Prostate gland (tissue), 2 donors: ENCODE results near the gene FRK. TPM values are rescaled to one million over a fixed set of nuclear protein-coding genes. Genes with fewer than 3 reads are reported as not detected.

Source experiments
- DNase-seq: peaks from one replicate; pipeline ENCODE4 v3.0.0-alpha.2; 2019; ENCODE audit warnings: low spot score
- H3K27ac ChIP-seq, 2 donors: fragments of 200-600 bp; sonication (generic); 2 replicates each; pipeline ENCODE4 v1.5.1; 2017 to 2019
- H3K27me3 ChIP-seq: fragments of 200-600 bp; sonication (generic); replicated peaks from 2 replicates; pipeline ENCODE4 v1.5.1; 2019; ENCODE audit not compliant: insufficient read depth
- H3K36me3 ChIP-seq, 2 donors: fragments of 200-600 bp; sonication (generic); 1 replicate in 1 of 2; 2 replicates in 1 of 2; pipeline versions ENCODE4 v1.5.1 to v1.8.1; 2017 to 2019
- H3K4me1 ChIP-seq: fragments of 200-600 bp; sonication (generic); replicated peaks from 2 replicates; pipeline ENCODE4 v1.5.1; 2019
- H3K4me3 ChIP-seq, 2 donors: fragments of 200-600 bp; sonication (generic); 2 replicates each; pipeline ENCODE4 v1.5.1; 2017 to 2019
- H3K9me3 ChIP-seq: fragments of 200-600 bp; sonication (generic); 2 replicates; pipeline ENCODE4 v1.5.1; 2017
- POLR2A ChIP-seq: fragments of 450-650 bp; IDR thresholded peaks from one replicate; pipeline ENCODE4 v1.6.1; 2016; ENCODE audit warnings: antibody characterized with exemption, mild to moderate bottlenecking
- POLR2AphosphoS5 ChIP-seq: sonication (generic); formaldehyde crosslinking; IDR thresholded peaks from one replicate; pipeline ENCODE4 v1.6.1; 2017; ENCODE audit warnings: antibody characterized with exemption
- WGBS: methylation state at CpG from one replicate; pipeline ENCODE4 v1.1.5; 2018; 5-methylcytosine and 5-hydroxymethylcytosine counted together
- intact Hi-C: fragments of 100-400 bp; cut with DNase I; formaldehyde crosslinking; loops from one replicate; pipeline ENCODE4 v1.14.2; 2022
- total RNA-seq, 2 donors: library from RNA; depleted of rRNA; stranded (reverse); fragments of >200 nt; gene quantifications; one replicate each; pipeline ENCODE4 v1.1.0, GENCODE V29; 2016
- TF ChIP-seq, protein P1 (sequence below), 4 experiments: fragments of 200-600 bp in 2 of 4; fragments of 450-650 bp in 2 of 4; sonication (generic) in 2 of 4; IDR thresholded peaks; 1 replicate in 3 of 4; 2 replicates in 1 of 4; pipeline ENCODE4 v1.5.1; 2016 to 2019; ENCODE audit warnings: antibody characterized with exemption in 4 of 4, mild to moderate bottlenecking in 2 of 4, moderate library complexity in 2 of 4

Gene FRK
- total RNA-seq, 2 donors from 2014 or later = 3.2 to 6.9 TPM

DNA sequence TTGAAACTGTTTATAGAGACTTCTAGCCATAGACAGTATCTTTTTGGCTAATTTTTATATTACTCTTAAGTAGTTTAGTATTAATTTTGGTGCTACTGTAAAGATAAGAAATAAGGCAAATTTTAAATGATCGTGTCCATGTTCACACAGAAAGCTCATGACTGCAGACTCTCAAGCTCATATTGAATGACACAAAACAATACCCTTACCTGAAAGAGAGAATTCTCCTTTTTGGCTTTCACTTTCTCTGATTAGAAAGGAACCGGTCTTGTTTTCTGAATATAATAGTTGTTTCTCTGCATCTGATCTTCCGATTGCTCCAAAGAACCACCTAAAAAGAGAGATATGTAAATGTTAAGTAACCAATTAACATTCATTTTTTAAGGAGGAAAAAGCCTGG lies 57.0 kb downstream of the FRK start:
- intact Hi-C loops = no loop called here
- Histone ChIP-seq H3K9me3 (no peaks in the 10 kb centered on the region), H3K27ac (no peak overlapping the region), H3K36me3 (no peaks in the 10 kb centered on the region), H3K27me3 (no peaks in the 10 kb centered on the region), H3K4me3 (no peak overlapping the region), H3K4me1 (no peaks in the 10 kb centered on the region)
- no peak for DNase-seq
- TF ChIP-seq, protein P1, sequence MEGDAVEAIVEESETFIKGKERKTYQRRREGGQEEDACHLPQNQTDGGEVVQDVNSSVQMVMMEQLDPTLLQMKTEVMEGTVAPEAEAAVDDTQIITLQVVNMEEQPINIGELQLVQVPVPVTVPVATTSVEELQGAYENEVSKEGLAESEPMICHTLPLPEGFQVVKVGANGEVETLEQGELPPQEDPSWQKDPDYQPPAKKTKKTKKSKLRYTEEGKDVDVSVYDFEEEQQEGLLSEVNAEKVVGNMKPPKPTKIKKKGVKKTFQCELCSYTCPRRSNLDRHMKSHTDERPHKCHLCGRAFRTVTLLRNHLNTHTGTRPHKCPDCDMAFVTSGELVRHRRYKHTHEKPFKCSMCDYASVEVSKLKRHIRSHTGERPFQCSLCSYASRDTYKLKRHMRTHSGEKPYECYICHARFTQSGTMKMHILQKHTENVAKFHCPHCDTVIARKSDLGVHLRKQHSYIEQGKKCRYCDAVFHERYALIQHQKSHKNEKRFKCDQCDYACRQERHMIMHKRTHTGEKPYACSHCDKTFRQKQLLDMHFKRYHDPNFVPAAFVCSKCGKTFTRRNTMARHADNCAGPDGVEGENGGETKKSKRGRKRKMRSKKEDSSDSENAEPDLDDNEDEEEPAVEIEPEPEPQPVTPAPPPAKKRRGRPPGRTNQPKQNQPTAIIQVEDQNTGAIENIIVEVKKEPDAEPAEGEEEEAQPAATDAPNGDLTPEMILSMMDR (IDR thresholded peaks at IDR 0.05) = no peak
- TF ChIP-seq POLR2A (no peak), POLR2AphosphoS5 (no peak)
- 78% methylated on average over 3 of the region's 3 CpGs for WGBS

DNA sequence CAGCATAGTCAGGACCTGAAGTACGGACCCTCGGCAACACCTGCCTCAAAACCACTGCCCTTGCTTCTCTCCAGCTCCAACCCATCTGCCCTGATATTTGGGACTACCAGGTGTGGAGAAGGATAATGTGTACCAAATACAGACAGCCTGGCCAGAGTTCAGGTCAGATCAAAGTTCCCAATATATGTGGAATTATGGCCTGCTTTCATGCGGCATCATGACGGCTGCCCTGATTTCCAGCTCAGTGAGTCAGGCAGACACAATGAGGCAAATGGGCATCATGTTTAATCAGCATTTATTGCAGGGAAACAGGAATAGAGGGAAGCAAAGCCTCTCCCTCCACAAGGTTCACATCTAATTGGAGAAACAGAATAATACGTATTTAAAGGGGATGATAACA lies 57.9 kb downstream of the FRK start:
- 95% methylated on average over 5 of the region's 5 CpGs for WGBS
- DNase-seq = no peak
- Histone ChIP-seq H3K27me3 (no peaks in the 10 kb centered on the region), H3K4me3 (no peak overlapping the region), H3K9me3 (no peaks in the 10 kb centered on the region), H3K36me3 (no peaks in the 10 kb centered on the region), H3K4me1 (no peaks in the 10 kb centered on the region), H3K27ac (no peak overlapping the region)
- TF ChIP-seq, protein P1 (IDR thresholded peaks at IDR 0.05) = no peak
- no peak for TF ChIP-seq POLR2A
- no peak for TF ChIP-seq POLR2AphosphoS5
- intact Hi-C loops = no loop called here

DNA sequence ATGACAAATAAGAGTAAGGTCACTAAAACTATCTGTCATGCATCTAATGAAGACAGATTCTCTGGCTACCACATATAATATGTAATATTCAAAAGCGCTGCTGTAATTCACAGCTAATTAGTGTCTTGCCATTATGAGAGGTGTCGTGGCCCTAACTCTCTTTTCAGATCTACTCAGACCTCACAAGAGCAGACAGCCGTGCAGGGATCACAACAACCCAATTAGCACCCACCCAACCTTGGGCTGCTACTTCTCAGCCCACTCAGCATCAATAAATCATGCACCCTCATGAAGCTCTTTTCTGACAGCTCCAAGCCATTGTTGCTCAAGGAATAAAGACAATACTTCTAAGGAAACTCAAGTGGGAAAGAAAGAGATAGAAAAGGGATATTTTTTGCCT lies 61.5 kb downstream of the FRK start:
- H3K27me3 ChIP-seq = no peaks in the 10 kb centered on the region
- no peak overlapping the region for H3K27ac ChIP-seq
- no peak overlapping the region for H3K4me3 ChIP-seq
- no peak for DNase-seq
- no peaks in the 10 kb centered on the region for H3K4me1 ChIP-seq
- no peaks in the 10 kb centered on the region for H3K36me3 ChIP-seq
- TF ChIP-seq POLR2AphosphoS5 = no peak
- TF ChIP-seq, protein P1 (IDR thresholded peaks at IDR 0.05) = no peak
- no peak for TF ChIP-seq POLR2A
- intact Hi-C loops = no loop called here
- H3K9me3 ChIP-seq = no peaks in the 10 kb centered on the region
- 88% methylated on average over 3 of the region's 3 CpGs for WGBS

DNA sequence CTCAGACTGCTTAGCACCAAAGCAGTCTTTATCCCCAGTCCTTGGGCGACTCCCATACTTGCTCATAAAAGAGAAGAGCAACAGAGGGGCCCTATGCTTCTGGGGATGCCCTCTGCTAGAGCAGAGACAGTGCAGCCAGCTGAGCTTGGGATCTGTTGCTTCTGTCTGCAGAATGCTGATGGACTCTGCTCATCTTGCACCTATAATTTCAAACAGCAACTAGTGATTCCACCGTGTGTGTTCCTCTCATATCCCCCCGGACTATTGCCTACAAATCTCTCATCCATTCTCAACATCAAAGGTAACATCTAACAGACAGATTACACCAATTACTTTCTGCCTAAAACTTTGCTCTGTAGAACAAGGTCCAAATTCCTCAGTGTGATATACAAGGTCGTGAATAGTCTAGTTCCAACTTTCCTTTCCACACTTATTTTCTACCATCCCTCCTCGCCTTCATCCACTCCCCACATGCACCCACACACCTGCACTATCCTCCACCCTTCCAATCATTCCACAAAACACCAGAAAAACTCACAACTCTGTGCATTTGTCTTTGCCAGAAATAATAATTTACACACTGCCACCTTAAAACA lies 62.6 kb downstream of the FRK start:
- H3K27me3 ChIP-seq = no peaks in the 10 kb centered on the region
- TF ChIP-seq, protein P1 (IDR thresholded peaks at IDR 0.05) = no peak
- TF ChIP-seq POLR2AphosphoS5 (no peak), POLR2A (no peak)
- no peak overlapping the region for H3K27ac ChIP-seq
- 77% methylated on average over 5 of the region's 5 CpGs for WGBS
- intact Hi-C loops = no loop called here
- no peaks in the 10 kb centered on the region for H3K36me3 ChIP-seq
- no peaks in the 10 kb centered on the region for H3K9me3 ChIP-seq
- no peaks in the 10 kb centered on the region for H3K4me1 ChIP-seq
- DNase-seq = no peak
- H3K4me3 ChIP-seq = no peak overlapping the region

DNA sequence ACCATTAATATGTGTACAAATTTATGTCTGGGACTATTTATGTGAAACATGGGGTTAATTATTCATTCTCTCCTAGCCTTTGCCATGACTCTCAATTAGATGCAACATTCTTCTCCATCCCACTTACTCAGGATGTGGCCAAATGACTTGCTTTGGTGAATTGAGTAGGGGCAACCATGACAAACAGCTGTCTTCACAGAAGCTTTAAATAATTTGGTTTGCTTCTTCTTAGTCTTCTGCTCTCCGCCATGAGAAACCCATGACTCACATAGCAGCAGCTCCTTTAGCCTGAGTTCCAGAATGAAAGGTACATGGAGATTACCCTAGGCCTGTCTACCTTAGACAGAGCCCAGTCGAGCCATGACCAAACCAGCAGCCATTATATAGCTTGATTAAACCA lies 74.7 kb downstream of the FRK start:
- TF ChIP-seq POLR2A = no peak
- TF ChIP-seq, protein P1 (IDR thresholded peaks at IDR 0.05) = no peak
- TF ChIP-seq POLR2AphosphoS5 = no peak
- H3K27me3 ChIP-seq = no peaks in the 10 kb centered on the region
- WGBS = 94% methylated on average over 2 of the region's 2 CpGs
- intact Hi-C loops = no loop called here
- no peak overlapping the region for H3K4me3 ChIP-seq
- no peaks in the 10 kb centered on the region for H3K9me3 ChIP-seq
- H3K4me1 ChIP-seq = no peaks in the 10 kb centered on the region
- no peak overlapping the region for H3K27ac ChIP-seq
- no peaks in the 10 kb centered on the region for H3K36me3 ChIP-seq
- no peak for DNase-seq
